ENCODE measurements around the gene SAMHD1.

Gene SAMHD1

GRCh38 chr20:36886859-36887751, 64.4 kb downstream of the SAMHD1 start:
- Histone ChIP-seq H3K4me2 (ENCODE audit: insufficient read depth, low read length, poor library complexity, severe bottlenecking) (peak overlapping the region; percentile 28), H2BK120ac (ENCODE audit: low read depth, low read length) (no peak overlapping the region), H3K9ac (ENCODE audit: low read depth, low read length, poor library complexity) (no peak overlapping the region), H3K4me1 (ENCODE audit: control insufficient read depth in 2 of 2, insufficient read depth in 1 of 2, low read depth in 1 of 2, low read length in 2 of 2) (peaks cover 0 to 7% of the 10 kb centered on the region in 2 donors), H3K23ac (ENCODE audit: low read depth, low read length, poor library complexity) (no peak overlapping the region), H3K4ac (ENCODE audit: low read length) (no peak overlapping the region), H2AFZ (ENCODE audit: low read length) (peak overlapping the region; percentile 86), H2BK5ac (ENCODE audit: low read length) (no peak overlapping the region), H3K27ac (replicated peaks; ENCODE audit: low read length) (no peak overlapping the region), H3K4me3 (ENCODE audit: low read length in 2 of 2) (no peak overlapping the region), H3K79me1 (ENCODE audit: low read depth, low read length) (no peaks in the 10 kb centered on the region), H4K8ac (ENCODE audit: low read depth, low read length) (peak overlapping the region; percentile 77), H3K9me3 (replicated peaks in 1 of 2; ENCODE audit: control insufficient read depth in 2 of 2, insufficient read depth in 1 of 2, low read depth in 1 of 2, low read length in 2 of 2) (no peaks in the 10 kb centered on the region), H2BK15ac (ENCODE audit: low read length) (no peak overlapping the region), H3K18ac (ENCODE audit: low read length) (peak overlapping the region; percentile 30), H3K27me3 (ENCODE audit: control insufficient read depth in 3 of 3, insufficient read depth in 3 of 3, low read depth in 1 of 3, low read length in 3 of 3) (peaks cover 0 to 2% (median 0%) of the 10 kb centered on the region in 3 experiments), H2AK5ac (ENCODE audit: low read depth, low read length) (no peak overlapping the region), H3K14ac (ENCODE audit: low read length) (no peak overlapping the region), H4K91ac (ENCODE audit: low read depth, low read length, poor library complexity) (no peak overlapping the region), H3K36me3 (replicated peaks in 1 of 2; ENCODE audit: control insufficient read depth in 2 of 2, insufficient read depth in 2 of 2, low read length in 2 of 2) (no peaks in the 10 kb centered on the region), H2BK12ac (ENCODE audit: low read length) (no peak overlapping the region)
- peak; percentile 86 for DNase-seq (ENCODE audit: low spot score)
- WGBS, 2 donors (ENCODE audit: extremely low coverage in 2 of 2, insufficient read length in 2 of 2, insufficient replicate concordance in 1 of 2): no CpG with 5 or more reads among the region's 24 CpGs

GRCh38 chr20:36885356-36885755, 66.2 kb downstream of the SAMHD1 start:
- Histone ChIP-seq H3K9me3 (replicated peaks in 1 of 2; ENCODE audit: control insufficient read depth in 2 of 2, insufficient read depth in 1 of 2, low read depth in 1 of 2, low read length in 2 of 2) (no peaks in the 10 kb centered on the region), H3K27me3 (ENCODE audit: control insufficient read depth in 3 of 3, insufficient read depth in 3 of 3, low read depth in 1 of 3, low read length in 3 of 3) (peaks cover 0 to 8% (median 3%) of the 10 kb centered on the region in 3 experiments), H3K4me3 (ENCODE audit: low read length in 2 of 2) (no peak overlapping the region), H4K8ac (ENCODE audit: low read depth, low read length) (no peak overlapping the region), H2BK5ac (ENCODE audit: low read length) (no peak overlapping the region), H2BK15ac (ENCODE audit: low read length) (no peak overlapping the region), H3K9ac (ENCODE audit: low read depth, low read length, poor library complexity) (no peak overlapping the region), H3K27ac (replicated peaks; ENCODE audit: low read length) (no peak overlapping the region), H3K4me2 (ENCODE audit: insufficient read depth, low read length, poor library complexity, severe bottlenecking) (no peak overlapping the region), H3K36me3 (replicated peaks in 1 of 2; ENCODE audit: control insufficient read depth in 2 of 2, insufficient read depth in 2 of 2, low read length in 2 of 2) (no peaks in the 10 kb centered on the region), H3K4ac (ENCODE audit: low read length) (no peak overlapping the region), H4K91ac (ENCODE audit: low read depth, low read length, poor library complexity) (no peak overlapping the region), H3K18ac (ENCODE audit: low read length) (no peak overlapping the region), H3K14ac (ENCODE audit: low read length) (no peak overlapping the region), H2BK120ac (ENCODE audit: low read depth, low read length) (no peak overlapping the region), H2AFZ (ENCODE audit: low read length) (no peak overlapping the region), H3K79me1 (ENCODE audit: low read depth, low read length) (no peaks in the 10 kb centered on the region), H2AK5ac (ENCODE audit: low read depth, low read length) (no peak overlapping the region), H3K4me1 (ENCODE audit: control insufficient read depth in 2 of 2, insufficient read depth in 1 of 2, low read depth in 1 of 2, low read length in 2 of 2) (peaks cover 0 to 7% of the 10 kb centered on the region in 2 donors), H3K23ac (ENCODE audit: low read depth, low read length, poor library complexity) (no peak overlapping the region), H2BK12ac (ENCODE audit: low read length) (no peak overlapping the region)
- no CpG with 5 or more reads among the region's 8 CpGs for WGBS, 2 donors (ENCODE audit: extremely low coverage in 2 of 2, insufficient read length in 2 of 2, insufficient replicate concordance in 1 of 2)
- DNase-seq (ENCODE audit: low spot score): no peak

- no peak overlapping the region for H2AFZ ChIP-seq (ENCODE audit: low read length)
- H3K79me1 ChIP-seq (ENCODE audit: low read depth, low read length): no peaks in the 10 kb centered on the region
- no peak overlapping the region for H3K23ac ChIP-seq (ENCODE audit: low read depth, low read length, poor library complexity)
- no peak overlapping the region for H3K9ac ChIP-seq (ENCODE audit: low read depth, low read length, poor library complexity)
- no peak overlapping the region for H2BK5ac ChIP-seq (ENCODE audit: low read length)
- no peak for DNase-seq (ENCODE audit: low spot score)
- H3K4me3 ChIP-seq (ENCODE audit: low read length in 2 of 2): peak overlapping the region in 1 of 2 donors; percentile 5
- no peak overlapping the region for H2BK12ac ChIP-seq (ENCODE audit: low read length)
- no peak overlapping the region for H2BK120ac ChIP-seq (ENCODE audit: low read depth, low read length)
- no peak overlapping the region for H3K4ac ChIP-seq (ENCODE audit: low read length)
- no peak overlapping the region for H4K91ac ChIP-seq (ENCODE audit: low read depth, low read length, poor library complexity)
- no peak overlapping the region for H2BK15ac ChIP-seq (ENCODE audit: low read length)
- no peak overlapping the region for H3K18ac ChIP-seq (ENCODE audit: low read length)
- no peak overlapping the region for H3K14ac ChIP-seq (ENCODE audit: low read length)
- H4K8ac ChIP-seq (ENCODE audit: low read depth, low read length): no peak overlapping the region
- peaks cover 0 to 7% of the 10 kb centered on the region in 2 donors for H3K4me1 ChIP-seq (ENCODE audit: control insufficient read depth in 2 of 2, insufficient read depth in 1 of 2, low read depth in 1 of 2, low read length in 2 of 2)
- H3K9me3 ChIP-seq (replicated peaks in 1 of 2; ENCODE audit: control insufficient read depth in 2 of 2, insufficient read depth in 1 of 2, low read depth in 1 of 2, low read length in 2 of 2): no peaks in the 10 kb centered on the region
- H3K36me3 ChIP-seq (replicated peaks in 1 of 2; ENCODE audit: control insufficient read depth in 2 of 2, insufficient read depth in 2 of 2, low read length in 2 of 2): no peaks in the 10 kb centered on the region
- no peak overlapping the region for H2AK5ac ChIP-seq (ENCODE audit: low read depth, low read length)
- no peak overlapping the region for H3K4me2 ChIP-seq (ENCODE audit: insufficient read depth, low read length, poor library complexity, severe bottlenecking)
- H3K27me3 ChIP-seq (ENCODE audit: control insufficient read depth in 3 of 3, insufficient read depth in 3 of 3, low read depth in 1 of 3, low read length in 3 of 3): peaks cover 0 to 9% (median 3%) of the 10 kb centered on the region in 3 experiments
- no CpG with 5 or more reads among the region's 6 CpGs for WGBS, 2 donors (ENCODE audit: extremely low coverage in 2 of 2, insufficient read length in 2 of 2, insufficient replicate concordance in 1 of 2)
- no peak overlapping the region for H3K27ac ChIP-seq (replicated peaks; ENCODE audit: low read length)
Measured at GRCh38 chr20:36883977-36884535, 67.5 kb downstream of the SAMHD1 start.

GRCh38 chr20:36881888-36882287, 69.6 kb downstream of the SAMHD1 start:
- Histone ChIP-seq H3K4me3 (ENCODE audit: low read length in 2 of 2) (no peak overlapping the region), H3K79me1 (ENCODE audit: low read depth, low read length) (no peaks in the 10 kb centered on the region), H3K4me1 (ENCODE audit: control insufficient read depth in 2 of 2, insufficient read depth in 1 of 2, low read depth in 1 of 2, low read length in 2 of 2) (peaks cover 0 to 2% of the 10 kb centered on the region in 2 donors), H3K4me2 (ENCODE audit: insufficient read depth, low read length, poor library complexity, severe bottlenecking) (no peak overlapping the region), H4K91ac (ENCODE audit: low read depth, low read length, poor library complexity) (no peak overlapping the region), H3K27me3 (ENCODE audit: control insufficient read depth in 3 of 3, insufficient read depth in 3 of 3, low read depth in 1 of 3, low read length in 3 of 3) (peaks cover 0 to 14% (median 3%) of the 10 kb centered on the region in 3 experiments), H4K8ac (ENCODE audit: low read depth, low read length) (no peak overlapping the region), H2BK15ac (ENCODE audit: low read length) (no peak overlapping the region), H3K14ac (ENCODE audit: low read length) (no peak overlapping the region), H2BK120ac (ENCODE audit: low read depth, low read length) (no peak overlapping the region), H3K9me3 (replicated peaks in 1 of 2; ENCODE audit: control insufficient read depth in 2 of 2, insufficient read depth in 1 of 2, low read depth in 1 of 2, low read length in 2 of 2) (peaks cover 0 to 2% of the 10 kb centered on the region in 2 donors), H2AK5ac (ENCODE audit: low read depth, low read length) (no peak overlapping the region), H2BK12ac (ENCODE audit: low read length) (no peak overlapping the region), H3K18ac (ENCODE audit: low read length) (no peak overlapping the region), H3K36me3 (replicated peaks in 1 of 2; ENCODE audit: control insufficient read depth in 2 of 2, insufficient read depth in 2 of 2, low read length in 2 of 2) (no peaks in the 10 kb centered on the region), H2BK5ac (ENCODE audit: low read length) (no peak overlapping the region), H3K23ac (ENCODE audit: low read depth, low read length, poor library complexity) (no peak overlapping the region), H3K27ac (replicated peaks; ENCODE audit: low read length) (no peak overlapping the region), H2AFZ (ENCODE audit: low read length) (no peak overlapping the region), H3K9ac (ENCODE audit: low read depth, low read length, poor library complexity) (no peak overlapping the region), H3K4ac (ENCODE audit: low read length) (no peak overlapping the region)
- no CpG with 5 or more reads among the region's 4 CpGs for WGBS, 2 donors (ENCODE audit: extremely low coverage in 2 of 2, insufficient read length in 2 of 2, insufficient replicate concordance in 1 of 2)
- DNase-seq (ENCODE audit: low spot score): no peak

All from neuronal stem cell (in vitro differentiated cells).